Caco-2 (cell line): ENCODE results near the gene COP1. TPM values are rescaled to one million over a fixed set of nuclear protein-coding genes. Genes with fewer than 3 reads are reported as not detected.

ENCODE experiments used
- BruUV-seq: library from RNA; stranded (reverse); fragments of 400-500 nt; replicated peaks from 2 replicates; lab custom pipeline; 2021; lab: Mats Ljungman, UMichigan
- CTCF ChIA-PET: fragments of 300-600 bp; sonication (Branson Sonifier 250); formaldehyde crosslinking; loops from one replicate; lab custom pipeline; 2022; ENCODE audit warnings: antibody characterized with exemption; lab: Charles Lee
- POLR2A ChIA-PET: fragments of 300-600 bp; sonication (Branson Sonifier 250); formaldehyde crosslinking; loops from one replicate; lab custom pipeline; 2022; ENCODE audit warnings: antibody characterized with exemption; lab: Charles Lee
- DNase-seq, 2 experiments: peaks; one replicate each; pipeline versions ENCODE4 v3.0.0 to v3.0.0-alpha.2; 2020 to 2022
- H3K27me3 ChIP-seq: replicated peaks from 2 replicates; pipeline ENCODE4 v1.6.0; 2011; ENCODE audit warnings: low read length; ENCODE audit not compliant: control insufficient read depth, insufficient read depth
- H3K36me3 ChIP-seq: 2 replicates; pipeline ENCODE4 v1.5.1; 2011; ENCODE audit warnings: low read length; ENCODE audit not compliant: control insufficient read depth, insufficient read depth
- H3K4me1 ChIP-seq: fragments of 250-450 bp; sonication (Bioruptor Pico); 2 replicates; pipeline ENCODE4 v1.5.1; 2020; ENCODE audit warnings: mild to moderate bottlenecking
- H3K4me3 ChIP-seq: 2 replicates; pipeline ENCODE4 v1.5.1; 2011; ENCODE audit warnings: low read depth, mild to moderate bottlenecking, control low read depth, low read length
- H3K9me3 ChIP-seq: fragments of 250-450 bp; sonication (Bioruptor Pico); 2 replicates; pipeline ENCODE4 v1.5.1; 2020; ENCODE audit warnings: mild to moderate bottlenecking, moderate library complexity
- H3K27ac Mint-ChIP-seq: one replicate; pipeline ENCODE4 v1.8.0; 2022; ENCODE audit warnings: mixed read lengths; ENCODE audit not compliant: unreplicated experiment
- H3K27me3 Mint-ChIP-seq: one replicate; pipeline ENCODE4 v1.8.0; 2022; ENCODE audit warnings: mixed read lengths; ENCODE audit not compliant: insufficient read depth, unreplicated experiment
- H3K36me3 Mint-ChIP-seq: one replicate; pipeline ENCODE4 v1.8.0; 2022; ENCODE audit warnings: mild to moderate bottlenecking, mixed read lengths; ENCODE audit not compliant: insufficient read depth, unreplicated experiment
- H3K4me1 Mint-ChIP-seq: one replicate; pipeline ENCODE4 v1.8.0; 2022; ENCODE audit warnings: low read depth, mixed read lengths; ENCODE audit not compliant: unreplicated experiment
- H3K4me3 Mint-ChIP-seq: one replicate; pipeline ENCODE4 v1.8.0; 2022; ENCODE audit warnings: mild to moderate bottlenecking, moderate library complexity, mixed read lengths; ENCODE audit not compliant: unreplicated experiment
- H3K9me3 Mint-ChIP-seq: one replicate; pipeline ENCODE4 v1.8.0; 2022; ENCODE audit warnings: mixed read lengths; ENCODE audit not compliant: unreplicated experiment
- CTCF ChIP-seq, 2 experiments: fragments of 200-600 bp in 1 of 2; IDR thresholded peaks; 1 replicate in 1 of 2; 2 replicates in 1 of 2; pipeline versions ENCODE4 v1.5.1 to v1.8.0; 2011 to 2022; ENCODE audit warnings: antibody characterized with exemption in 1 of 2, control low read depth in 1 of 2, inconsistent platforms in 1 of 2, low read depth in 1 of 2, low read length in 1 of 2, mild to moderate bottlenecking in 1 of 2, moderate library complexity in 1 of 2; ENCODE audit not compliant: insufficient read depth in 1 of 2, severe bottlenecking in 1 of 2, unreplicated experiment in 1 of 2
- intact Hi-C: fragments of 100-400 bp; cut with micrococcal nuclease; formaldehyde crosslinking; loops from one replicate; pipeline ENCODE4 v1.10.0; 2022; ENCODE audit not compliant: unreplicated experiment
- total RNA-seq: library from RNA; stranded (reverse); gene quantifications from 2 replicates; pipeline ENCODE4 v1.2.3, GENCODE V29; 2022

Gene COP1
- total RNA-seq, 1 experiment from 2014 or later: 46.9 TPM

- Mint-ChIP-seq H3K36me3 (no peaks in the 10 kb centered on the region), H3K4me1 (no peaks in the 10 kb centered on the region), H3K4me3 (no peak overlapping the region), H3K27ac (no peak overlapping the region), H3K9me3 (no peaks in the 10 kb centered on the region), H3K27me3 (no peaks in the 10 kb centered on the region)
- ChIA-PET CTCF (no interaction called here), POLR2A (no interaction called here)
- no peaks in the 10 kb centered on the region for H3K27me3 ChIP-seq
- H3K4me1 ChIP-seq: no peaks in the 10 kb centered on the region
- no peak for TF ChIP-seq CTCF (IDR thresholded peaks at IDR 0.05; ENCODE audit: insufficient read depth in 1 of 2, low read depth in 1 of 2, low read length in 1 of 2, severe bottlenecking in 1 of 2, unreplicated experiment in 1 of 2)
- no peaks in the 10 kb centered on the region for H3K36me3 ChIP-seq
- no peak overlapping the region for H3K4me3 ChIP-seq
- no TSS peak for BruUV-seq
- H3K9me3 ChIP-seq: no peaks in the 10 kb centered on the region
- DNase-seq: no peak
- intact Hi-C loops: no loop called here
Observed at GRCh38 chr1:175900171-175900570, 306.9 kb downstream of the COP1 start.

- no peaks in the 10 kb centered on the region for H3K4me1 ChIP-seq
- Mint-ChIP-seq H3K27ac (no peak overlapping the region), H3K4me3 (no peak overlapping the region), H3K9me3 (no peaks in the 10 kb centered on the region), H3K27me3 (no peaks in the 10 kb centered on the region), H3K4me1 (no peaks in the 10 kb centered on the region), H3K36me3 (no peaks in the 10 kb centered on the region)
- intact Hi-C loops: no loop called here
- no TSS peak for BruUV-seq
- POLR2A ChIA-PET: no interaction called here
- no peak for TF ChIP-seq CTCF (IDR thresholded peaks at IDR 0.05; ENCODE audit: insufficient read depth in 1 of 2, low read depth in 1 of 2, low read length in 1 of 2, severe bottlenecking in 1 of 2, unreplicated experiment in 1 of 2)
- H3K4me3 ChIP-seq: no peak overlapping the region
- CTCF ChIA-PET: no interaction called here
- H3K27me3 ChIP-seq: no peaks in the 10 kb centered on the region
- no peak for DNase-seq
- no peaks in the 10 kb centered on the region for H3K36me3 ChIP-seq
- H3K9me3 ChIP-seq: no peaks in the 10 kb centered on the region
Observed at GRCh38 chr1:175895966-175896365, 311.1 kb downstream of the COP1 start.
